HL-60/S4 treated with phorbol 12-myristate 13-acetate at 8.2 ng/mL for 4 days and 3 days (cell line): ENCODE measurements around the gene CCDC18.
"Not testable (repeated sequence)": the region's sequence is repeated elsewhere in the genome, so short reads cannot be mapped to it uniquely, and the experiment has no call there.

Source experiments
- in situ Hi-C: fragments of 300-500 bp; cut with MboI; formaldehyde crosslinking; loops from 2 replicates; pipeline ENCODE4 v1.15.0; 2022; ENCODE audit warnings: low sequenced_read_pairs

The CCDC18 gene

GRCh38 chr1:93170141-93170678 lies 10.3 kb upstream of the CCDC18 start:
- in situ Hi-C loops = not testable (repeated sequence)

GRCh38 chr1:93171549-93172034 lies 8.9 kb upstream of the CCDC18 start:
- in situ Hi-C loops = no loop called here

- in situ Hi-C loops = no loop called here
These were observed 7.7 kb upstream of the CCDC18 start for GRCh38 chr1:93172778-93173177.

GRCh38 chr1:93174638-93175037 lies 5.9 kb upstream of the CCDC18 start:
- in situ Hi-C loops = not testable (repeated sequence)

GRCh38 chr1:93177991-93178390 lies 2.5 kb upstream of the CCDC18 start:
- in situ Hi-C loops = no loop called here

GRCh38 chr1:93178418-93178817 lies 2.1 kb upstream of the CCDC18 start:
- in situ Hi-C loops = no loop called here

- in situ Hi-C loops = no loop called here
These were observed 420 bp upstream of the CCDC18 start, which contains the start of gene TMED5 for GRCh38 chr1:93179886-93180722. Gene TMED5 (minus strand): TSS chr1:93180413. CDS start chr1:93180242, 171 bp downstream.

- in situ Hi-C loops = no loop called here
These were observed 6.1 kb downstream of the CCDC18 start for GRCh38 chr1:93186667-93187066.

GRCh38 chr1:93190432-93190831 lies 9.9 kb downstream of the CCDC18 start:
- in situ Hi-C loops = no loop called here

- in situ Hi-C loops = no loop called here
These were observed 13.9 kb downstream of the CCDC18 start for GRCh38 chr1:93194231-93194990.

GRCh38 chr1:93196591-93196990 lies 16.1 kb downstream of the CCDC18 start:
- in situ Hi-C loops = no loop called here

- in situ Hi-C loops = no loop called here
These were observed 18.6 kb downstream of the CCDC18 start for GRCh38 chr1:93199150-93199549.

- in situ Hi-C loops = no loop called here
These were observed 19.6 kb downstream of the CCDC18 start for GRCh38 chr1:93200086-93200620.

- in situ Hi-C loops = no loop called here
These were observed 20.2 kb downstream of the CCDC18 start for GRCh38 chr1:93200714-93201113.

- in situ Hi-C loops = no loop called here
These were observed 25.5 kb downstream of the CCDC18 start for GRCh38 chr1:93205892-93206566.

- in situ Hi-C loops = no loop called here
These were observed 26.0 kb downstream of the CCDC18 start for GRCh38 chr1:93206567-93206954.

- in situ Hi-C loops = no loop called here
These were observed 26.7 kb downstream of the CCDC18 start for GRCh38 chr1:93207211-93207610.

GRCh38 chr1:93215322-93215721 lies 34.8 kb downstream of the CCDC18 start:
- in situ Hi-C loops = no loop called here

GRCh38 chr1:93219443-93219842 lies 38.9 kb downstream of the CCDC18 start:
- in situ Hi-C loops = no loop called here

GRCh38 chr1:93220716-93221115 lies 40.2 kb downstream of the CCDC18 start:
- in situ Hi-C loops = not testable (repeated sequence)

- in situ Hi-C loops = no loop called here
These were observed 41.4 kb downstream of the CCDC18 start for GRCh38 chr1:93221913-93222312.
